ENCODE measurements around the gene DDRGK1.

- TF ChIP-seq, protein P1, sequence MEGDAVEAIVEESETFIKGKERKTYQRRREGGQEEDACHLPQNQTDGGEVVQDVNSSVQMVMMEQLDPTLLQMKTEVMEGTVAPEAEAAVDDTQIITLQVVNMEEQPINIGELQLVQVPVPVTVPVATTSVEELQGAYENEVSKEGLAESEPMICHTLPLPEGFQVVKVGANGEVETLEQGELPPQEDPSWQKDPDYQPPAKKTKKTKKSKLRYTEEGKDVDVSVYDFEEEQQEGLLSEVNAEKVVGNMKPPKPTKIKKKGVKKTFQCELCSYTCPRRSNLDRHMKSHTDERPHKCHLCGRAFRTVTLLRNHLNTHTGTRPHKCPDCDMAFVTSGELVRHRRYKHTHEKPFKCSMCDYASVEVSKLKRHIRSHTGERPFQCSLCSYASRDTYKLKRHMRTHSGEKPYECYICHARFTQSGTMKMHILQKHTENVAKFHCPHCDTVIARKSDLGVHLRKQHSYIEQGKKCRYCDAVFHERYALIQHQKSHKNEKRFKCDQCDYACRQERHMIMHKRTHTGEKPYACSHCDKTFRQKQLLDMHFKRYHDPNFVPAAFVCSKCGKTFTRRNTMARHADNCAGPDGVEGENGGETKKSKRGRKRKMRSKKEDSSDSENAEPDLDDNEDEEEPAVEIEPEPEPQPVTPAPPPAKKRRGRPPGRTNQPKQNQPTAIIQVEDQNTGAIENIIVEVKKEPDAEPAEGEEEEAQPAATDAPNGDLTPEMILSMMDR (IDR thresholded peaks at IDR 0.05; ENCODE audit: insufficient read depth, low read length, poor library complexity, severe bottlenecking): no peak
- TF ChIP-seq EZH2phosphoT487 (conservative IDR thresholded peaks at IDR 0.05; ENCODE audit: low read length): no peak
Measured at GRCh38 chr20:3248167-3248992, 43.9 kb upstream of the DDRGK1 start.

Data from SU-DHL-6 (cell line).